GM18870 (cell line): ENCODE data around the gene SNRPD2.
"Not testable (repeated sequence)": the region's sequence is repeated elsewhere in the genome, so short reads cannot be mapped to it uniquely, and the experiment has no call there.

Experiments
- ATAC-seq: cut with Tn5 transposase; IDR thresholded peaks from one replicate; pipeline ENCODE4 v1.9.1; 2021; ENCODE audit warnings: moderate library complexity; ENCODE audit not compliant: unreplicated experiment

SNRPD2 gene

GRCh38 chr19:45691516-45692186 lies at the start of gene SNRPD2:
Gene SNRPD2 (minus strand): TSS chr19:45691953. CDS start chr19:45691888, 65 bp downstream.
- ATAC-seq, result peak; percentile 46

GRCh38 chr19:45739498-45740439 lies 48.0 kb upstream of the SNRPD2 start:
- ATAC-seq, result no peak

GRCh38 chr19:45733160-45733810 lies 41.5 kb upstream of the SNRPD2 start, which contains the start of gene MEIOSIN:
Gene MEIOSIN (plus strand): TSS chr19:45733439. CDS start chr19:45735377, 1,938 bp downstream.
- no peak for ATAC-seq

GRCh38 chr19:45730368-45731288 lies 38.9 kb upstream of the SNRPD2 start, which contains the start of gene FBXO46:
Gene FBXO46 (minus strand): TSS chr19:45730896. CDS start chr19:45713495, 17,401 bp downstream.
- ATAC-seq, result peak; percentile 76

GRCh38 chr19:45729800-45730290 lies 38.1 kb upstream of the SNRPD2 start:
- no peak for ATAC-seq

- not testable (repeated sequence) for ATAC-seq
These were observed 36.9 kb upstream of the SNRPD2 start for GRCh38 chr19:45728683-45729082.

GRCh38 chr19:45720065-45720464 lies 28.3 kb upstream of the SNRPD2 start:
- ATAC-seq, result not testable (repeated sequence)

GRCh38 chr19:45717983-45718650 lies 26.4 kb upstream of the SNRPD2 start:
- no peak for ATAC-seq

GRCh38 chr19:45717131-45717982 lies 25.6 kb upstream of the SNRPD2 start:
- peak; percentile 86 for ATAC-seq

- no peak for ATAC-seq
These were observed 24.8 kb upstream of the SNRPD2 start for GRCh38 chr19:45716359-45717130.

- ATAC-seq, result no peak
These were observed 23.4 kb upstream of the SNRPD2 start for GRCh38 chr19:45715139-45715538.

- ATAC-seq, result no peak
These were observed 21.4 kb upstream of the SNRPD2 start for GRCh38 chr19:45713141-45713540.

- ATAC-seq, result no peak
These were observed 20.9 kb upstream of the SNRPD2 start for GRCh38 chr19:45712699-45713067.

- no peak for ATAC-seq
These were observed 20.3 kb upstream of the SNRPD2 start for GRCh38 chr19:45711851-45712698.

- ATAC-seq, result no peak
These were observed 18.8 kb upstream of the SNRPD2 start for GRCh38 chr19:45710356-45711130.
